ENCODE measurements around the gene COL23A1. TPM values are rescaled to one million over a fixed set of nuclear protein-coding genes. Genes with fewer than 3 reads are reported as not detected.
A peak's percentile ranks its signal among the peaks of the same experiment; 100 is the strongest.

The COL23A1 gene
- total RNA-seq, 1 experiment from 2014 or later: 0.18 TPM

- Mint-ChIP-seq H3K27me3 (ENCODE audit: insufficient read depth, unreplicated experiment) (peaks cover 21% of the 10 kb centered on the region), H3K4me3 (ENCODE audit: unreplicated experiment) (no peak overlapping the region), H3K27ac (ENCODE audit: unreplicated experiment) (peak overlapping the region; percentile 56), H3K9me3 (ENCODE audit: unreplicated experiment) (peaks cover 8% of the 10 kb centered on the region), H3K4me1 (ENCODE audit: low read depth, unreplicated experiment) (peaks cover 8% of the 10 kb centered on the region), H3K36me3 (ENCODE audit: insufficient read depth, unreplicated experiment) (no peaks in the 10 kb centered on the region)
- no peak overlapping the region for H3K4me3 ChIP-seq (ENCODE audit: low read depth, low read length)
- TF ChIP-seq, protein P1, sequence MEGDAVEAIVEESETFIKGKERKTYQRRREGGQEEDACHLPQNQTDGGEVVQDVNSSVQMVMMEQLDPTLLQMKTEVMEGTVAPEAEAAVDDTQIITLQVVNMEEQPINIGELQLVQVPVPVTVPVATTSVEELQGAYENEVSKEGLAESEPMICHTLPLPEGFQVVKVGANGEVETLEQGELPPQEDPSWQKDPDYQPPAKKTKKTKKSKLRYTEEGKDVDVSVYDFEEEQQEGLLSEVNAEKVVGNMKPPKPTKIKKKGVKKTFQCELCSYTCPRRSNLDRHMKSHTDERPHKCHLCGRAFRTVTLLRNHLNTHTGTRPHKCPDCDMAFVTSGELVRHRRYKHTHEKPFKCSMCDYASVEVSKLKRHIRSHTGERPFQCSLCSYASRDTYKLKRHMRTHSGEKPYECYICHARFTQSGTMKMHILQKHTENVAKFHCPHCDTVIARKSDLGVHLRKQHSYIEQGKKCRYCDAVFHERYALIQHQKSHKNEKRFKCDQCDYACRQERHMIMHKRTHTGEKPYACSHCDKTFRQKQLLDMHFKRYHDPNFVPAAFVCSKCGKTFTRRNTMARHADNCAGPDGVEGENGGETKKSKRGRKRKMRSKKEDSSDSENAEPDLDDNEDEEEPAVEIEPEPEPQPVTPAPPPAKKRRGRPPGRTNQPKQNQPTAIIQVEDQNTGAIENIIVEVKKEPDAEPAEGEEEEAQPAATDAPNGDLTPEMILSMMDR (IDR thresholded peaks at IDR 0.05; ENCODE audit: insufficient read depth in 1 of 2, low read depth in 1 of 2, low read length in 1 of 2, severe bottlenecking in 1 of 2, unreplicated experiment in 1 of 2): no peak
- CTCF ChIA-PET: no interaction called here
- H3K36me3 ChIP-seq (ENCODE audit: control insufficient read depth, insufficient read depth, low read length): no peaks in the 10 kb centered on the region
- H3K9me3 ChIP-seq: peaks cover 6% of the 10 kb centered on the region
- no peaks in the 10 kb centered on the region for H3K27me3 ChIP-seq (replicated peaks; ENCODE audit: control insufficient read depth, insufficient read depth, low read length)
- no TSS peak for BruUV-seq (replicated peaks)
- no peaks in the 10 kb centered on the region; the same call in 1 of the 2 replicates for H3K4me1 ChIP-seq
- intact Hi-C loops (cut with micrococcal nuclease; ENCODE audit: unreplicated experiment): no loop called here
- no peak for DNase-seq
- POLR2A ChIA-PET: no interaction called here
Observed at GRCh38 chr5:178288401-178289368, 301.5 kb downstream of the COL23A1 start.

GRCh38 chr5:178287791-178288105 is 302.4 kb downstream of the COL23A1 start:
- DNase-seq: no peak
- H3K36me3 Mint-ChIP-seq (ENCODE audit: insufficient read depth, unreplicated experiment): no peaks in the 10 kb centered on the region
- TF ChIP-seq, protein P1 (IDR thresholded peaks at IDR 0.05; ENCODE audit: insufficient read depth in 1 of 2, low read depth in 1 of 2, low read length in 1 of 2, severe bottlenecking in 1 of 2, unreplicated experiment in 1 of 2): no peak
- H3K9me3 Mint-ChIP-seq (ENCODE audit: unreplicated experiment): peaks cover 10% of the 10 kb centered on the region
- Histone ChIP-seq H3K4me1 (peaks cover 4% of the 10 kb centered on the region; the same call in 1 of the 2 replicates), H3K27me3 (replicated peaks; ENCODE audit: control insufficient read depth, insufficient read depth, low read length) (no peaks in the 10 kb centered on the region), H3K36me3 (ENCODE audit: control insufficient read depth, insufficient read depth, low read length) (no peaks in the 10 kb centered on the region), H3K4me3 (ENCODE audit: low read depth, low read length) (no peak overlapping the region), H3K9me3 (peaks cover 13% of the 10 kb centered on the region)
- ChIA-PET CTCF (no interaction called here), POLR2A (no interaction called here)
- BruUV-seq (replicated peaks): no TSS peak
- intact Hi-C loops (cut with micrococcal nuclease; ENCODE audit: unreplicated experiment): no loop called here
- peak overlapping the region; percentile 56 for H3K27ac Mint-ChIP-seq (ENCODE audit: unreplicated experiment)
- H3K27me3 Mint-ChIP-seq (ENCODE audit: insufficient read depth, unreplicated experiment): peaks cover 16% of the 10 kb centered on the region
- H3K4me3 Mint-ChIP-seq (ENCODE audit: unreplicated experiment): no peak overlapping the region
- H3K4me1 Mint-ChIP-seq (ENCODE audit: low read depth, unreplicated experiment): peaks cover 8% of the 10 kb centered on the region

DNA sequence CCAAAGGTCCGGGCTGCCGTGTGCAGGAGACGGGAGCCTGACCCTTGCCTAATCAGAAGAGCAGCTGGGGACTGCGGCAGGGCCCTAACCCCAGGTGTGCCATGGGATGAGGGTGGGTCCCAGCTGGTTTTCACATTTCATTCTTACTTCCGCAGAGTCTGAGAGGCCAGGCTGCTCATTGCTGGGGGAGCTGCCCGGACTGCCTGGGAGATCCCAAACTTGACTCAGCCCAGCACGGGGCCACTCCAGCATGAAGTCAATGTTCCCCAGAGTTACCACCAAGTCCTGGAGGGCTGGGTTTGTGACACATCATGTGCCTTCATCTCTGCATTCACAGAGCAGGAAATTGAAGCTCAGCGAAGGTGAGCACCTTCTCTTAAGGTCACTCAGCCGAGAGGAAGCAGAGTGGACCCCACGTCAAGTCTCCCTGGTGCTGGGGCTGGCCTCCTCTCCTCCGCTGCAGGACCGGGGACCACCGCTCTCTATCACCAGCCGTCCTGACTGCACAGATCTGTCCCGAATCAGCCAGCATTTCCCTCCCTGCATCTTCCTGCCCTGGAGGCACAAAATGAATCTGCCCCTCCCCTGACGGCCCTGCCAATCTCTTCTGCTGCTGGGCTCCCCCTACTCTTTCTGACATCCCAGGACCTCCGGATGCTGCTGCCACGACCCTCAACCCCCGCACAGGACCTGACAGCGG is 303.0 kb downstream of the COL23A1 start:
- H3K27me3 ChIP-seq (replicated peaks; ENCODE audit: control insufficient read depth, insufficient read depth, low read length): no peaks in the 10 kb centered on the region
- Mint-ChIP-seq H3K27me3 (ENCODE audit: insufficient read depth, unreplicated experiment) (peaks cover 15% of the 10 kb centered on the region), H3K9me3 (ENCODE audit: unreplicated experiment) (peaks cover 10% of the 10 kb centered on the region), H3K36me3 (ENCODE audit: insufficient read depth, unreplicated experiment) (no peaks in the 10 kb centered on the region), H3K4me3 (ENCODE audit: unreplicated experiment) (no peak overlapping the region), H3K27ac (ENCODE audit: unreplicated experiment) (peak overlapping the region; percentile 56), H3K4me1 (ENCODE audit: low read depth, unreplicated experiment) (peaks cover 8% of the 10 kb centered on the region)
- H3K4me3 ChIP-seq (ENCODE audit: low read depth, low read length): no peak overlapping the region
- POLR2A ChIA-PET: no interaction called here
- CTCF ChIA-PET: no interaction called here
- intact Hi-C loops (cut with micrococcal nuclease; ENCODE audit: unreplicated experiment): no loop called here
- H3K4me1 ChIP-seq: peaks cover 4% of the 10 kb centered on the region; the same call in 1 of the 2 replicates
- TF ChIP-seq, protein P1 (IDR thresholded peaks at IDR 0.05; ENCODE audit: insufficient read depth in 1 of 2, low read depth in 1 of 2, low read length in 1 of 2, severe bottlenecking in 1 of 2, unreplicated experiment in 1 of 2): no peak
- DNase-seq: no peak
- H3K9me3 ChIP-seq: peaks cover 13% of the 10 kb centered on the region
- BruUV-seq (replicated peaks): no TSS peak
- H3K36me3 ChIP-seq (ENCODE audit: control insufficient read depth, insufficient read depth, low read length): no peaks in the 10 kb centered on the region

All from Caco-2 (cell line).